Activated CD4-positive, alpha-beta memory T cell treated with anti-CD3 and anti-CD28 coated beads for 36 hours (primary cell): ENCODE measurements around the gene ZNF335. TPM values are rescaled to one million over a fixed set of nuclear protein-coding genes. Genes with fewer than 3 reads are reported as not detected.
"Not testable (repeated sequence)": the region's sequence is repeated elsewhere in the genome, so short reads cannot be mapped to it uniquely, and the experiment has no call there.

Source experiments
- CTCF ChIA-PET: fragments of 350-600 bp; sonication (Branson Sonifier 250); formaldehyde crosslinking; loops from one replicate; lab custom pipeline; 2021; ENCODE audit warnings: antibody characterized with exemption, inconsistent platforms; lab: Charles Lee
- POLR2A ChIA-PET: fragments of 350-600 bp; sonication (Branson Sonifier 250); formaldehyde crosslinking; loops from one replicate; lab custom pipeline; 2021; ENCODE audit warnings: antibody characterized with exemption; lab: Charles Lee
- DNase-seq: peaks from one replicate; pipeline ENCODE4 v3.0.0-alpha.2; 2020
- H3K27ac Mint-ChIP-seq: one replicate; pipeline ENCODE4 v1.8.0; 2021; ENCODE audit warnings: mixed read lengths
- H3K27me3 Mint-ChIP-seq: one replicate; pipeline ENCODE4 v1.8.0; 2021; ENCODE audit warnings: mixed read lengths
- H3K36me3 Mint-ChIP-seq: one replicate; pipeline ENCODE4 v1.8.0; 2021; ENCODE audit warnings: mixed read lengths
- H3K4me1 Mint-ChIP-seq: one replicate; pipeline ENCODE4 v1.8.0; 2021; ENCODE audit warnings: low read depth, mixed read lengths
- H3K4me3 Mint-ChIP-seq: one replicate; pipeline ENCODE4 v1.8.0; 2021; ENCODE audit warnings: mild to moderate bottlenecking, mixed read lengths
- H3K9me3 Mint-ChIP-seq: one replicate; pipeline ENCODE4 v1.8.0; 2021; ENCODE audit warnings: mixed read lengths
- intact Hi-C: fragments of 100-400 bp; cut with micrococcal nuclease; formaldehyde crosslinking; loops from one replicate; pipeline ENCODE4 v1.15.1; 2023
- total RNA-seq, 2 experiments: library from RNA; stranded (reverse); gene quantifications; one replicate each; pipeline ENCODE4 v1.2.3, GENCODE V29; 2021

ZNF335 gene
- total RNA-seq, 2 experiments from 2014 or later = 24.1 to 26.0 TPM

DNA sequence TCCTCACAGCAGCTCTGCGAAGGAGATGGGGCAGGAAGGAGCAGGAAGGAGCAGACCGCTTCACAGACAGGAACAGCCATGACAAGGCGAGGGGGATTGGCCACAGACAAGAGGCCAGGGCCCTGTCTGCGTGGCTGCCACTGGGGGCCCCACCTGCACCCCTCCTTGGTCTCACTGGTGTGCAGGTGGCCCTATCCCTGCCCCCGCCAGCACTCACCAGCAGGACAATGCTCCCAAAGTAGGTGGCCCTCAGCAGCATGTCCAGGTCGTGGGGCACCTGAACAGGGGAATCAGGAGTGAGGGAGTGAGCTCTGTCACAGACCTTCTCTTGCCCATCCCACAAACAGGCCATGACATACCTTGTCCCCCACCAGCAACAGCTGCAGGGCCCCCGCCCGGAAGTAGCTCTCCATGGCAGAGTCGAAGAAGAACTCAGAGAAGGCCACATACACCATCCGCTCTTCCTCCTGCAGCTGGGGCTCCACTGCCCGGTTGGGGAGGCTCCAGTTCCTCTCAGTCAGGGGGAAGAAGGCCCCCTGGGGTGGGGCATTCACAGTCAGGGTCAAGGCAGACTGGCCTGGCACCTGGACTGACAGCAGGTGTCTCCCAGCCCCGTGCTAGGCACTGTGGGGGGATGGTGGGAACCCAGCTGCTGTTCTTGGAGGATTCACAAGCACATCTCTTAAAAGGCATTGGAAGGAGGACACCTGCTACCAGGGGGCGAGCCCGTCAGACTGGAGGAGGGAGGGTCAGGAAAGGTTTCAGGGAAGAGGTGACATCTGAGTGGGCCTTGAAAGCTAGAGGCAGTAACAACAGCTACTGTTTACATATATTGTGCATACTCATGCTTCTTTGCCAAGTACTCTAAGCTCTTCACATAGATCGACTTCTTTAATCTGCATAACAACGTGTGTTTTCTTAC, 67.2 kb downstream of the ZNF335 start:
- peaks cover under 1% of the 10 kb centered on the region for H3K4me1 Mint-ChIP-seq
- no peaks in the 10 kb centered on the region for H3K36me3 Mint-ChIP-seq
- H3K9me3 Mint-ChIP-seq = no peaks in the 10 kb centered on the region
- ChIA-PET POLR2A (no interaction called here), CTCF (interaction anchor here (1.1 to 1.3 kb wide), 2 partner anchors 109 to 113 kb away, joined by 3 to 4 read pairs; partner anchors contain the start of genes DNTTIP1 and WFDC3)
- intact Hi-C loops = no loop called here
- H3K27ac Mint-ChIP-seq = no peak overlapping the region
- no peak overlapping the region for H3K4me3 Mint-ChIP-seq
- DNase-seq = no peak
- H3K27me3 Mint-ChIP-seq = no peaks in the 10 kb centered on the region

DNA sequence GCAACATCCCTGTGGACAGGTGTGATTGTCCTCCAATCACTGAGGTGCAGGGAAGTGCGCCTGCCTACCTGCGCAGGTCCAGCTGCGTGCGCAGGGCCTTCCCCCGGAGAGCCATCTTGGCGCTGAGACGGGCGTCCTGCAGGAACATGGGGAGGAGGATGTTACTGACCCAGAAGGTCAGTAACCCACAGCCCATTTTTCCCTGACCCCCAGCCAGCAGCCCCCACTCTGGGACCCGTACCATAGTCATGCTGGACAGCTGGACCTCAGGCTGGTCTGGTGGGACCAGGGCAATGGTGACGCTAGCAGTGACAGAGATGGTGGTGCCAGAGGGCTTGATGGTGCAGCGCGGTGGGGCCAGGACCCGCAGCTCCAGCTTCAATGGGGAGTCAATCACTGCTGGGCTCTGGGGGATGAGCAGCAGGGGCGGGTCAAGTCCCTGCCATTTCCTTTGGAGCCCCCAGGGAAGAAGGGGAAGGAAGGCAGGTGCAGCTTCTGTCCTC, 69.8 kb downstream of the ZNF335 start:
- no peaks in the 10 kb centered on the region for H3K4me1 Mint-ChIP-seq
- ChIA-PET POLR2A (no interaction called here), CTCF (no interaction called here)
- H3K36me3 Mint-ChIP-seq = peaks cover 12% of the 10 kb centered on the region
- no peak for DNase-seq
- no peak overlapping the region for H3K4me3 Mint-ChIP-seq
- intact Hi-C loops = no loop called here
- no peaks in the 10 kb centered on the region for H3K27me3 Mint-ChIP-seq
- no peak overlapping the region for H3K27ac Mint-ChIP-seq
- H3K9me3 Mint-ChIP-seq = no peaks in the 10 kb centered on the region

DNA sequence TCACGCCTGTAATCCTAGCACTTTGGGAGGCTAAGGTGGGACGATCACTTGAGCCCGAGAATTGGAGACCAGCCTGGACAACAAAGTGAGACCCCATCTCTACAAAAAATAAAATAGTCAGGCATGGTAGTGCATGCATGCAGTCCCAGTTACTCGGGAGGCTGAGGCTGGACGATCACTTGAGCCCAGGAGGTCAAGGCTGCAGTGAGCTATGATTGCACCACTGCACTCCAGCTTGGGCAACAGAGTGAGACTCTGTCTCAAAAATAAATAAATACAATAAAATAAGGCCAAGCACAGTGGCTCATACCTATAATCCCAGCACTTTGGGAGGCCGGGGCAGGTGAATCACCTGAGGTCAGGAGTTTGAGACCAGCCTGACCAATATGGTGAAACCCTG, 70.7 kb downstream of the ZNF335 start:
- POLR2A ChIA-PET, H3K4me1 Mint-ChIP-seq: not testable (repeated sequence)

DNA sequence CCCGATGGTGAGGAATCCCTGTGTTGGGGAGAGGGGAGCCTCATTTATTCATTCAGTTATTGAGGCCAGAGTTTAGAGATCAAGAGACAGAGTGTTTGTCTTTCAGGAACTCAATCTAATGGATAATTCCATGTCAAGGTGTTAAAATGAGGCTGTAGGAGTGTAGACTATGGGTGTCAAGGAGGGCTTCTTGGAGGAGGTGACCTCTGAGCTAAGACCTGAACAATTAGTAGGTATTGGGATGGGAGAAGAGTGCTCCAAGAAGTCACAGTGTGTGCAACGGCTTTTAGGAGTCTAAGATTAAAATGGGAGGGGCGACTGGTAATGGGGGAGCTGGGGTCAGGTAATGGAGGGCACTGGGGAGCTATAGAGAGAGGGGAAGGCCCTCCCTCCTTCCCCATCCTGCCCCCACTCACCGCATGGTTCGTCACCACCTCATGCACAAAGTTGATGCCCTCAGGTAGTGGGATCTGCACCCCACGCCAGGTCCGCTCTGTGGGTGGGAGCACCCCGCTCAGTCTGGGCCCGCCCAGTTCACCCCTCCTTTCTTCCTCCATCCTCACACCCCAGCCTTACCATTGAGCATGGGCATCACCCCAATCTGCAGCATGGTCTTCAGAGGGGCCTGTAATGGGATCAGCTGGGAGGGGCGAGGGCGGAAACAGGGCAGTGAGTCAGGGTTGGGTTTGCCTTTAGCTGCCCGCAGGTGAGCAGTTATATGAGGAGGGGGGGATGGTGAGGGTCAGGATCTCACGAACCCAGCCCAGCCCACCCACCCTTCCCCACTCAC, 72.8 kb downstream of the ZNF335 start:
- H3K4me1 Mint-ChIP-seq = no peaks in the 10 kb centered on the region
- H3K27me3 Mint-ChIP-seq = no peaks in the 10 kb centered on the region
- ChIA-PET POLR2A (interaction anchor here (0.6 kb wide), 1 partner anchor 18 kb away, joined by 6 read pairs; no protein-coding TSS in a partner anchor), CTCF (no interaction called here)
- H3K27ac Mint-ChIP-seq = no peak overlapping the region
- H3K36me3 Mint-ChIP-seq = peaks cover 15% of the 10 kb centered on the region
- no peak overlapping the region for H3K4me3 Mint-ChIP-seq
- no peaks in the 10 kb centered on the region for H3K9me3 Mint-ChIP-seq
- DNase-seq = no peak
- intact Hi-C loops = no loop called here

More for the DNA sequence above, 70.7 kb downstream of the ZNF335 start:
- H3K27me3 Mint-ChIP-seq, H3K9me3 Mint-ChIP-seq, intact Hi-C loops, H3K4me3 Mint-ChIP-seq, CTCF ChIA-PET, DNase-seq, H3K27ac Mint-ChIP-seq: not testable (repeated sequence)
- peaks cover 14% of the 10 kb centered on the region for H3K36me3 Mint-ChIP-seq

Other genes with a start within 250 kb of the ZNF335 start
- gene SPINT4, start 249.9 kb downstream of the ZNF335 start, total RNA-seq = not detected
- gene WFDC3, start 180.3 kb downstream of the ZNF335 start, total RNA-seq = not detected
- gene DNTTIP1, start 180.2 kb downstream of the ZNF335 start, total RNA-seq = 10 to 100 TPM; 24.9 to 27.0 TPM
- 100 to 1,000 TPM; 192 to 196 TPM for gene UBE2C, start 159.6 kb downstream of the ZNF335 start, total RNA-seq
- not detected for gene TNNC2, start 144.9 kb downstream of the ZNF335 start, total RNA-seq
- gene SNX21, start 138.4 kb downstream of the ZNF335 start, total RNA-seq = 1 to 10 TPM; 1.8 to 2.2 TPM
- gene ACOT8, start 114.8 kb downstream of the ZNF335 start, total RNA-seq = 10 to 100 TPM; 25.5 to 29.0 TPM
- 1 to 10 TPM; 4.7 TPM for gene ZSWIM3, start 114.6 kb downstream of the ZNF335 start, total RNA-seq
- gene ZSWIM1, start 91.0 kb downstream of the ZNF335 start, total RNA-seq = 1 to 10 TPM; 7.7 to 8.1 TPM
- gene SPATA25, start 84.6 kb downstream of the ZNF335 start, total RNA-seq = under 1 TPM; 0.50 to 0.63 TPM
- 1 to 10 TPM; 2.3 to 2.5 TPM for gene NEURL2, start 81.0 kb downstream of the ZNF335 start, total RNA-seq
- 10 to 100 TPM; 49.8 to 54.8 TPM for gene CTSA, start 80.9 kb downstream of the ZNF335 start, total RNA-seq
- 1 to 10 TPM; 9.4 to 9.5 TPM for gene PLTP, start 60.0 kb downstream of the ZNF335 start, total RNA-seq
- 10 to 100 TPM; 29.9 to 33.0 TPM for gene PCIF1, start 37.5 kb downstream of the ZNF335 start, total RNA-seq
- under 1 TPM; 0.10 to 0.12 TPM for gene MMP9, start 36.7 kb upstream of the ZNF335 start, total RNA-seq
- gene SLC12A5, start 57.0 kb upstream of the ZNF335 start, total RNA-seq = under 1 TPM in 1 of 2 experiments, not detected in 1; 0.97 TPM
- gene NCOA5, start 117.8 kb upstream of the ZNF335 start, total RNA-seq = 10 to 100 TPM; 13.1 to 13.7 TPM
- gene CD40, start 146.1 kb upstream of the ZNF335 start, total RNA-seq = 1 to 10 TPM; 3.2 to 4.0 TPM